GM21737 (cell line): ENCODE results near the gene CRIP3.

Experiments used
- ATAC-seq: cut with Tn5 transposase; IDR thresholded peaks from one replicate; pipeline ENCODE4 v1.9.1; 2021; ENCODE audit warnings: mild to moderate bottlenecking, moderate library complexity; ENCODE audit not compliant: unreplicated experiment

Gene CRIP3

DNA sequence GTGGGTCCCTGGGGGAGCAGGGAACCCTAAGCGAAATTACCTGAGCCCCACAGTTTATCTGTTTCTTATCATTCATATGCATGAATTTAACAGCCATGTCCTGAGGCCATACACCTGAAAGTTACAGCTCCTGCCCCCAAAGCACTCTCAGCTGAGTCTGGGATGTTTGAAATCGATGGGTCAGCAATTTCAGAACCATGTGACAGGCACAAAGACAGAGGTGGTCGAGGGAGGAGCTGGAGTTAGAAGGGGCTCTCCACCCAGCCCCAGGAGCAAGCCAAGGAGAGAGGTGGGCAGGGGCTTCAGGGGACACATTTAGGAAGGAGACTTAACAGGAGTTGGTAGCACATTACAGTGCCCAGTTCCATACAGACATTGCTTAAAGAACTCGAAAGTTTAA lies 50.4 kb downstream of the CRIP3 start:
- no peak for ATAC-seq

DNA sequence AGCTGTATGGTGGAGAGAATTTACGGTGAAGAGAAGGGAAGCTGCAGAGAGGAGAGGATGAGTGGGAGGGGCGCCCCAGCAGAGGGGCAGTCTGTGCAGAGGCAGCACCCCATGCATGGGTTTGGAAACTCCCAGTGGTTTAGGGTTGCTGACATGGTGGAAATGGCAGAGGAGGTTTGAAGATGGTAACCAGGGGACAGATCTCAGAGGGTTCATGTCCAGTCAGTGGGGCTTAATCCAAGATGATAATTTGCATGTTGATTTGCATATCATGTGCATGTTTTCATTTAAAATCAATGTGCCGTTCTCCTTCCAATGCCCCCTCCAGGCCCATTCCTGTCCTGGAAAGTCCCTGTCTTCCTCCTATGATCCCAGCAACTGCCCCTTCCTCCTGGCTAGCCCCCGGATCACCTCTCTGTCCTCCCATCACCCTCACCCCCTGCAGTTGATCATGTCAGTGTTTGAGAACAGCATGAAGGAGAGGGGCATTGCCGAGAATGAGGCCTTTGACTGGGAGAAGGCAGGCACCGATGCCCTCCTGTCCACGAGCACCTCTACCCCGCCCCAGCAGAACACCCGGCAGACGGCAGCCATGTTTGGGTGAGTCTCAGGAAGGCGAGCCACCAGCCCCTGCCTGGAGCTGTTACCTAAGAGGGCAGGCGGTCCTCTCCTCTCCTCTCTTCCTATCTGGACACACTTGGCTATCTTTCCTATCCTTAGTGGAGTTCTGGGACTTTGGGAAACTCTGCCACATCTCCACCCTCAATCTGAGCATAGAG lies 51.1 kb downstream of the CRIP3 start:
- no peak for ATAC-seq

DNA sequence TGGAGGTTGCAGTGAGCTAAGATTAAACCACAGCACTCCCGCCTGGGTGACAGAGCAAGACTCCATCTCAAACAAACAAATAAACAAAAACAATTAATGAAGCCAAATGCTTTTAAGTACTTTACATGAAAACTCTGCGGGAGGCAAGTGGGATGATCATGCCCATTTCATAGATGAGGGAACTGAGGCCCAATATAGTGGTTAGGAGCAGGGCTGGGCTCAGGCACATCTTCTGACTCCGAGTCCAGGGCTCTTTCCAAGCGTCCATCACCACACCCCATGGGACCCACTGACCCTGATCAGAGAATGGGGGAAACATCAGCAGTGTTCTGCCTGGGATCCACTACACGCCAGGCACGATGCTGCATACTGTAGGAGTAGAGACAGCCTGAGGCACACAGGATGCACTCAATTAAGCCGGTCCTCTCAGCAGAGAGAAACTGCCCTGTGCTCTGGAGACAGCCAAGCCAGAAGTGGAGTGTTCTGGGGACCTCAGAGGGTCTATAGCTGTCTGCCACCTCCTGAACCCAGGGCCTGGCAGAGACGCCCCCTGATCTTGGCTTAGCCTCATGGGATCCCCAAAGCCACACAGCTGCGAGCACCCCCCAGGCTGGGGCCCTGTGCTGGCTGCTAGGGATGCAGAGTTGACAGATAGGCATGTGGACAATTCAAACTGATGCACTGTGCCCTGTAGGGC lies 51.8 kb downstream of the CRIP3 start:
- ATAC-seq, result no peak
